Measurements from ENCODE around the gene MYRF. TPM values are rescaled to one million over a fixed set of nuclear protein-coding genes. Genes with fewer than 3 reads are reported as not detected.

Gene MYRF
- total RNA-seq, 2 experiments from 2014 or later, result 0.97 to 1.6 TPM

DNA sequence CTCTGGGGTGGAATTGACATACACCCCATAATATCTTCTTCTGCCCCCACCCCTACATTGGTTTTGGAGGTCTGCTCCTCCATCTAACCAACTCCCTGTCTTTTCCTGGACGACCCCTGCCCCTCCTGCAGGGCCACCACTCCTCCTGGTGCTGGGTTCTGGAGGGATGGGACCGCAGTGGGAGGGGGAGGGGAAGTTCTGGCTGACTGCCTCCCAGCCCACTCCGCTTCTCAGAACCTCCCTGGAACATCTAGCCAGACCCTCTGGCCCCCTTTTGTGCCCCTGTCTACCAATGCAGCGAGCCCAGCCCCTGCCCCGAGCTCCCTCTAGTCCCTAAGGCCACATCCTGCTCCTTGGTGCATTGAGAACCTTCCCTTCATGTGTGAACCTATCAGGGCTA lies 1.2 kb downstream of the MYRF start:
- ChIA-PET CTCF (interaction anchor here (0.6 to 1.3 kb wide), 7 partner anchors 8 to 87 kb away, joined by 3 to 4 read pairs (median 3); no protein-coding TSS in a partner anchor), POLR2A (interaction anchor here (1.3 kb wide), 1 partner anchor 22 kb away, joined by 3 read pairs; no protein-coding TSS in a partner anchor)
- Mint-ChIP-seq H3K4me1 (ENCODE audit: low read depth) (peaks cover 21% of the 10 kb centered on the region), H3K4me3 (peak overlapping the region; percentile 52), H3K27me3 (peaks cover 30% of the 10 kb centered on the region), H3K36me3 (ENCODE audit: low read depth) (no peaks in the 10 kb centered on the region), H3K27ac (no peak overlapping the region), H3K9me3 (no peaks in the 10 kb centered on the region)
- ATAC-seq (no peak), DNase-seq (no peak)
- intact Hi-C loops (cut with micrococcal nuclease), result no loop called here
- TF ChIP-seq, protein P1, sequence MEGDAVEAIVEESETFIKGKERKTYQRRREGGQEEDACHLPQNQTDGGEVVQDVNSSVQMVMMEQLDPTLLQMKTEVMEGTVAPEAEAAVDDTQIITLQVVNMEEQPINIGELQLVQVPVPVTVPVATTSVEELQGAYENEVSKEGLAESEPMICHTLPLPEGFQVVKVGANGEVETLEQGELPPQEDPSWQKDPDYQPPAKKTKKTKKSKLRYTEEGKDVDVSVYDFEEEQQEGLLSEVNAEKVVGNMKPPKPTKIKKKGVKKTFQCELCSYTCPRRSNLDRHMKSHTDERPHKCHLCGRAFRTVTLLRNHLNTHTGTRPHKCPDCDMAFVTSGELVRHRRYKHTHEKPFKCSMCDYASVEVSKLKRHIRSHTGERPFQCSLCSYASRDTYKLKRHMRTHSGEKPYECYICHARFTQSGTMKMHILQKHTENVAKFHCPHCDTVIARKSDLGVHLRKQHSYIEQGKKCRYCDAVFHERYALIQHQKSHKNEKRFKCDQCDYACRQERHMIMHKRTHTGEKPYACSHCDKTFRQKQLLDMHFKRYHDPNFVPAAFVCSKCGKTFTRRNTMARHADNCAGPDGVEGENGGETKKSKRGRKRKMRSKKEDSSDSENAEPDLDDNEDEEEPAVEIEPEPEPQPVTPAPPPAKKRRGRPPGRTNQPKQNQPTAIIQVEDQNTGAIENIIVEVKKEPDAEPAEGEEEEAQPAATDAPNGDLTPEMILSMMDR (IDR thresholded peaks at IDR 0.05), result no peak

GRCh38 chr11:61754534-61755482 lies 2.4 kb downstream of the MYRF start:
- intact Hi-C loops (cut with micrococcal nuclease), result no loop called here
- H3K36me3 Mint-ChIP-seq (ENCODE audit: low read depth), result no peaks in the 10 kb centered on the region
- ATAC-seq, result no peak
- peaks cover 24% of the 10 kb centered on the region for H3K27me3 Mint-ChIP-seq
- CTCF ChIA-PET, result interaction anchor here (1.4 kb wide), 1 partner anchor 354 kb away, joined by 4 read pairs; no protein-coding TSS in a partner anchor
- TF ChIP-seq, protein P1 (IDR thresholded peaks at IDR 0.05), result no peak
- peaks cover 21% of the 10 kb centered on the region for H3K4me1 Mint-ChIP-seq (ENCODE audit: low read depth)
- no peak overlapping the region for H3K4me3 Mint-ChIP-seq
- no peaks in the 10 kb centered on the region for H3K9me3 Mint-ChIP-seq
- no peak overlapping the region for H3K27ac Mint-ChIP-seq
- POLR2A ChIA-PET, result interaction anchor here (1.1 to 1.3 kb wide), 2 partner anchors 21 to 68 kb away, joined by 3 read pairs; no protein-coding TSS in a partner anchor
- DNase-seq, result no peak

DNA sequence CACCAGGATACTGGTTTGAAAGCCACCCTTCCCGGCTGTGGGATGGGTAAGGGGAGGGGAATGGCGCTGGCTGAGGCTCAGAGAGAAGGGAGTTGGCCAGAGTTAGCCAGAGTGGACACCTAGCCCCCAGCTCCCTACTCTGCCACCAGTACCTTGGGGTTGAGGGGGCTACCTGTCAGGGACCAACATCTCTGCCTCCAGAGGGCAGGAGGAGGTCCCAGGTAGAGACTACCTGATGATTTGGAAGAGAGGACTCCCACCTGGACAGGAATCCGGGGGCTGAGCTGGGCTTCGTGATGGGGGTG lies 3.7 kb downstream of the MYRF start:
- TF ChIP-seq, protein P1 (IDR thresholded peaks at IDR 0.05), result no peak
- ChIA-PET CTCF (interaction anchor here (1.4 to 1.5 kb wide), 2 partner anchors 9 to 352 kb away, joined by 4 read pairs; no protein-coding TSS in a partner anchor), POLR2A (no interaction called here)
- Mint-ChIP-seq H3K36me3 (ENCODE audit: low read depth) (no peaks in the 10 kb centered on the region), H3K9me3 (no peaks in the 10 kb centered on the region), H3K4me1 (ENCODE audit: low read depth) (peaks cover 21% of the 10 kb centered on the region), H3K27me3 (peaks cover 19% of the 10 kb centered on the region), H3K27ac (peak overlapping the region; percentile 85), H3K4me3 (no peak overlapping the region)
- ATAC-seq, result no peak
- intact Hi-C loops (cut with micrococcal nuclease), result no loop called here
- DNase-seq, result no peak

GRCh38 chr11:61756452-61757212 lies 4.2 kb downstream of the MYRF start:
- intact Hi-C loops (cut with micrococcal nuclease), result no loop called here
- peak; percentile 92 for ATAC-seq
- POLR2A ChIA-PET, result no interaction called here

More at GRCh38 chr11:61756452-61757212, 4.2 kb downstream of the MYRF start:
- DNase-seq, result peak; percentile 81
- Mint-ChIP-seq H3K9me3 (no peaks in the 10 kb centered on the region), H3K27ac (peak overlapping the region; percentile 85), H3K4me3 (no peak overlapping the region), H3K4me1 (ENCODE audit: low read depth) (peaks cover 21% of the 10 kb centered on the region), H3K36me3 (ENCODE audit: low read depth) (no peaks in the 10 kb centered on the region), H3K27me3 (peaks cover 15% of the 10 kb centered on the region)
- TF ChIP-seq, protein P1 (IDR thresholded peaks at IDR 0.05), result no peak
- CTCF ChIA-PET, result interaction anchor here (1.4 to 1.5 kb wide), 2 partner anchors 10 to 352 kb away, joined by 4 read pairs; no protein-coding TSS in a partner anchor
